PC-9 (cell line): Measurements from ENCODE around the gene RYR3. TPM values are rescaled to one million over a fixed set of nuclear protein-coding genes. Genes with fewer than 3 reads are reported as not detected.

Experiments used
- BruUV-seq: library from RNA; stranded (reverse); fragments of 400-500 nt; replicated peaks from 2 replicates; lab custom pipeline; 2021; lab: Mats Ljungman, UMichigan
- CTCF ChIA-PET: fragments of 300-600 bp; sonication (Branson Sonifier 250); formaldehyde crosslinking; loops from one replicate; lab custom pipeline; 2022; ENCODE audit warnings: antibody characterized with exemption; lab: Charles Lee
- POLR2A ChIA-PET: fragments of 300-600 bp; sonication (Branson Sonifier 250); formaldehyde crosslinking; loops from one replicate; lab custom pipeline; 2022; ENCODE audit warnings: antibody characterized with exemption; ENCODE audit not compliant: unreplicated experiment; lab: Charles Lee
- DNase-seq, 2 experiments: peaks; one replicate each; pipeline versions ENCODE4 v3.0.0 to v3.0.0-alpha.2; 2015 to 2022; ENCODE audit warnings: mixed read lengths in 1 of 2
- H2AFZ ChIP-seq: fragments of 200-600 bp; sonication (generic); 2 replicates; pipeline ENCODE4 v1.8.1; 2017; ENCODE audit warnings: antibody characterized with exemption
- H3F3A ChIP-seq: fragments of 200-600 bp; sonication (generic); 2 replicates; pipeline ENCODE4 v1.8.1; 2017; ENCODE audit warnings: antibody characterized with exemption, mild to moderate bottlenecking, low read depth; ENCODE audit not compliant: insufficient read depth
- H3K27ac ChIP-seq: fragments of 200-600 bp; sonication (generic); 2 replicates; pipeline ENCODE4 v1.6.1; 2016; ENCODE audit warnings: mixed run types
- H3K27me3 ChIP-seq: fragments of 200-600 bp; sonication (generic); 2 replicates; pipeline ENCODE4 v1.6.1; 2016; ENCODE audit warnings: low read depth, mixed run types; ENCODE audit not compliant: insufficient read depth
- H3K36me3 ChIP-seq: fragments of 200-600 bp; sonication (generic); 2 replicates; pipeline ENCODE4 v1.6.1; 2016; ENCODE audit warnings: low read depth, mixed run types
- H3K4me1 ChIP-seq: fragments of 200-600 bp; sonication (generic); replicated peaks from 2 replicates; pipeline ENCODE4 v1.6.1; 2016; ENCODE audit warnings: mixed run types; ENCODE audit not compliant: insufficient read depth
- H3K4me2 ChIP-seq: fragments of 200-600 bp; sonication (generic); 2 replicates; pipeline ENCODE4 v1.6.1; 2017; ENCODE audit warnings: mixed run types
- H3K4me3 ChIP-seq: fragments of 200-600 bp; sonication (generic); 2 replicates; pipeline ENCODE4 v1.6.1; 2016; ENCODE audit warnings: mixed run types
- H3K79me2 ChIP-seq: fragments of 200-600 bp; sonication (generic); 2 replicates; pipeline ENCODE4 v1.6.1; 2017; ENCODE audit warnings: low read depth, mixed run types
- H3K9me2 ChIP-seq: fragments of 200-600 bp; sonication (generic); 2 replicates; pipeline ENCODE4 v1.8.1; 2017; ENCODE audit warnings: mild to moderate bottlenecking; ENCODE audit not compliant: insufficient read depth
- H3K9me3 ChIP-seq: fragments of 200-600 bp; sonication (generic); 2 replicates; pipeline ENCODE4 v1.8.1; 2016; ENCODE audit warnings: low read depth; ENCODE audit not compliant: insufficient read depth
- H4K20me1 ChIP-seq: fragments of 200-600 bp; sonication (generic); 2 replicates; pipeline ENCODE4 v1.8.1; 2017; ENCODE audit not compliant: insufficient read depth
- CTCF ChIP-seq: fragments of 200-600 bp; sonication (generic); conservative IDR thresholded peaks from 2 replicates; pipeline ENCODE4 v1.6.1; 2017; ENCODE audit warnings: mixed run types, antibody characterized with exemption, mild to moderate bottlenecking, moderate library complexity
- EZH2 ChIP-seq: fragments of 200-600 bp; sonication (generic); IDR thresholded peaks from 2 replicates; pipeline ENCODE4 v1.8.0; 2017; ENCODE audit warnings: antibody characterized with exemption, low read depth
- intact Hi-C: fragments of 100-400 bp; cut with micrococcal nuclease; formaldehyde crosslinking; loops from one replicate; pipeline ENCODE4 v1.10.0; 2022; ENCODE audit not compliant: unreplicated experiment
- total RNA-seq: library from RNA; stranded (reverse); gene quantifications from 2 replicates; pipeline ENCODE4 v1.2.3, GENCODE V29; 2021

The RYR3 gene
- total RNA-seq, 1 experiment from 2014 or later: 0.15 TPM

DNA sequence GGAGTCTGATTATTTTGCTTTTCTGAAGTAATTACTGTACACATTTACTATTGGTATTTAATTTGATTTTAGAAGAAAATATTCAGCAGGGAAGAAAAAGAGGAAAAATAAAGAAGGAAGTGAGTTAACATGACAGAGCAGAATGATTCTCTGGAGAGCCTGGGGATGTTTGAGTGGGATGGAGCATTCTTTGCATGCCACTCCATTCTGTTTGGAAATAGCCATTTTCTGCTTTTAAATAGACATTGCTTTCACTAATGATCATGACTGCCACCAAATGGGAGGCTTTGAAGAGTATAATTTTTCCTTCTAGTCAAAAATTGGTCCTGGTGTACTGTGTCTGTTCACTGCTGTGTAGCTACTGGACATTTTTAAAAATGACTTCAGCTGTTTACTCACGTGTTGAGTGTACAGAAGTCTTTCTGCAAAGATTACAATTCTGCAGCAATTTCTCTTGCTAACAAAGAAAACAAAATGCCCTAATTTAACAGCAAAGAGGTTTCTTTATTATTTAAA, 196.1 kb downstream of the RYR3 start:
- Histone ChIP-seq H3K4me1 (no peaks in the 10 kb centered on the region), H4K20me1 (no peaks in the 10 kb centered on the region), H3K4me3 (no peak overlapping the region), H3K27ac (no peak overlapping the region), H3K27me3 (0 out of 2 replicates have a peak, but pooled peaks cover 3% of the 10 kb centered on the region), H3K9me2 (no peaks in the 10 kb centered on the region), H3K9me3 (no peaks in the 10 kb centered on the region), H3K4me2 (no peak overlapping the region), H2AFZ (no peak overlapping the region), H3K79me2 (no peaks in the 10 kb centered on the region), H3F3A (no peaks in the 10 kb centered on the region), H3K36me3 (no peaks in the 10 kb centered on the region)
- no TSS peak for BruUV-seq
- DNase-seq: no peak
- TF ChIP-seq EZH2 (no peak), CTCF (no peak)
- intact Hi-C loops: no loop called here
- POLR2A ChIA-PET: no interaction called here
- CTCF ChIA-PET: no interaction called here

GRCh38 chr15:33508703-33509102, 197.9 kb downstream of the RYR3 start:
- BruUV-seq: no TSS peak
- H3K4me1 ChIP-seq: no peaks in the 10 kb centered on the region
- ChIA-PET CTCF (no interaction called here), POLR2A (no interaction called here)
- H4K20me1 ChIP-seq: no peaks in the 10 kb centered on the region
- H3K9me3 ChIP-seq: no peaks in the 10 kb centered on the region
- no peak overlapping the region for H3K27ac ChIP-seq
- no peak overlapping the region for H3K4me3 ChIP-seq
- H3K36me3 ChIP-seq: no peaks in the 10 kb centered on the region
- TF ChIP-seq CTCF (no peak), EZH2 (no peak)
- no peak for DNase-seq
- H3K79me2 ChIP-seq: no peaks in the 10 kb centered on the region
- no peaks in the 10 kb centered on the region for H3K27me3 ChIP-seq
- H3K9me2 ChIP-seq: no peaks in the 10 kb centered on the region
- no peak overlapping the region for H3K4me2 ChIP-seq
- H2AFZ ChIP-seq: no peak overlapping the region
- intact Hi-C loops: no loop called here
- no peaks in the 10 kb centered on the region for H3F3A ChIP-seq

GRCh38 chr15:33515121-33515520, 204.4 kb downstream of the RYR3 start:
- H3K4me2 ChIP-seq: no peak overlapping the region
- H4K20me1 ChIP-seq: no peaks in the 10 kb centered on the region
- no peaks in the 10 kb centered on the region for H3K9me2 ChIP-seq
- no peak overlapping the region for H2AFZ ChIP-seq
- no peaks in the 10 kb centered on the region for H3K9me3 ChIP-seq
- no peak for TF ChIP-seq CTCF
- no peak for TF ChIP-seq EZH2
- BruUV-seq: no TSS peak
- H3K27me3 ChIP-seq: no peaks in the 10 kb centered on the region
- H3K27ac ChIP-seq: no peak overlapping the region
- POLR2A ChIA-PET: no interaction called here
- H3K4me3 ChIP-seq: no peak overlapping the region
- no peaks in the 10 kb centered on the region for H3K4me1 ChIP-seq
- DNase-seq: no peak
- no peaks in the 10 kb centered on the region for H3K36me3 ChIP-seq
- CTCF ChIA-PET: interaction anchor here (0.7 kb wide), 1 partner anchor 772 kb away, joined by 6 read pairs; no protein-coding TSS in a partner anchor
- intact Hi-C loops: no loop called here
- no peaks in the 10 kb centered on the region for H3K79me2 ChIP-seq
- H3F3A ChIP-seq: no peaks in the 10 kb centered on the region
